IPS DF 6.9 (cell line): Measurements from ENCODE around the gene PLRG1.

Experiments
- DNase-seq: peaks from one replicate; pipeline ENCODE4 v3.0.0-alpha.2; 2013; ENCODE audit warnings: low read depth, low spot score
- H3K27ac ChIP-seq: one replicate; pipeline ENCODE4 v1.5.1; 2013; ENCODE audit warnings: low read length, control low read depth
- H3K27me3 ChIP-seq: 2 replicates; pipeline ENCODE4 v1.6.1; 2013; ENCODE audit warnings: mild to moderate bottlenecking, low read length; ENCODE audit not compliant: control insufficient read depth, insufficient read depth
- H3K36me3 ChIP-seq: 2 replicates; pipeline ENCODE4 v1.6.1; 2013; ENCODE audit warnings: low read length; ENCODE audit not compliant: control insufficient read depth, insufficient read depth
- H3K4me1 ChIP-seq: 2 replicates; pipeline ENCODE4 v1.6.1; 2013; ENCODE audit warnings: low read length; ENCODE audit not compliant: control insufficient read depth, insufficient read depth
- H3K4me3 ChIP-seq: 2 replicates; pipeline ENCODE4 v1.5.1; 2013; ENCODE audit warnings: mild to moderate bottlenecking, low read length
- H3K9me3 ChIP-seq: 2 replicates; pipeline ENCODE4 v1.6.1; 2013; ENCODE audit warnings: low read length, inconsistent platforms; ENCODE audit not compliant: control insufficient read depth, insufficient read depth
- WGBS: extraction: QIAGEN DNeasy Blood & Tissue Kit; methylation state at CpG from one replicate; pipeline ENCODE4 v1.1.7; 2013; ENCODE audit warnings: mixed read lengths, missing lambda C conversion rate; ENCODE audit not compliant: insufficient read length, insufficient coverage; 5-methylcytosine and 5-hydroxymethylcytosine counted together

Gene PLRG1

DNA sequence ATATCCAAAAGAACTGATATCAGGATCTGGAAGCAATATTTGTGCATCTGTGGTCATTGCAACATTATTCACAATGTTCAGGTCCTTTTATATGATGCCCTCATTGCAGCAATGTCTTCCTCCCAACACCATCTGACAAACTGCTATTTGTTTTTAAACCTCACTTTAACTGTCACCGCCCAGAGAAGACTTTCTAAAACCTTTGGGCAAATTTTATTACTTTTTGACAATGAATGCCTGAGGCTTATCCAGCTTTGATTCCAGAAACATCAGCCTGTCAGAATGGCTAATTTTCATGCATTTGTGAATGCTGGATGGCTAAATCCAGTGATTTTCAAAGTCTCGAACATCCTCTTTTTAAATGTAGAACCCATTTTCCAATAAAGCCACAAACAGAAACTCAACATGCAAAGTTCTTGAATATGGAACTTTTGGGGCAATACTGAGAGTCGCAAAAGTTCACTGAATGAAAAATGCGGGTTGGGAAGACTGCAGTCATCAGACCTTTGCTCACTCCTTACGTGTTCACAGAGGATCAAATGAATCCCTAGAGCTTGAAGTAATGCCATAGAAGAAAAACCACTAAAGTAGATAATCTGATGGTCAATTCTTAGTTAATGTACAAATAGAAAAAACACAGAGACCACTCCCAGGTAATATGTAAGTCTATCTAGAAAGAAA is 23.1 kb upstream of the PLRG1 start:
- no peak overlapping the region for H3K27ac ChIP-seq
- no peaks in the 10 kb centered on the region for H3K4me1 ChIP-seq
- H3K27me3 ChIP-seq: no peaks in the 10 kb centered on the region
- H3K36me3 ChIP-seq: no peaks in the 10 kb centered on the region
- WGBS: no CpG with 5 or more reads among the region's 5 CpGs
- H3K9me3 ChIP-seq: no peaks in the 10 kb centered on the region
- no peak overlapping the region for H3K4me3 ChIP-seq
- DNase-seq: no peak

DNA sequence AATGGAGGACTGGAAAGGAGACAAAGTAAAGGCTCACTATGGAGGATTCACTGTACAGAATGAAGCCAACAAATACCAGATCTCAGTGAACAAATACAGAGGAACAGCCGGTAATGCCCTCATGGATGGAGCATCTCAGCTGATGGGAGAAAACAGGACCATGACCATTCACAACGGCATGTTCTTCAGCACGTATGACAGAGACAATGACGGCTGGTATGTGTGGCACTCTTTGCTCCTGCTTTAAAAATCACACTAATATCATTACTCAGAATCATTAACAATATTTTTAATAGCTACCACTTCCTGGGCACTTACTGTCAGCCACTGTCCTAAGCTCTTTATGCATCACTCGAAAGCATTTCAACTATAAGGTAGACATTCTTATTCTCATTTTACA is 19.4 kb upstream of the PLRG1 start:
- no peak overlapping the region for H3K4me3 ChIP-seq
- no CpG with 5 or more reads among the region's 5 CpGs for WGBS
- H3K4me1 ChIP-seq: no peaks in the 10 kb centered on the region
- H3K27ac ChIP-seq: no peak overlapping the region
- H3K36me3 ChIP-seq: no peaks in the 10 kb centered on the region
- no peaks in the 10 kb centered on the region for H3K9me3 ChIP-seq
- DNase-seq: no peak
- H3K27me3 ChIP-seq: no peaks in the 10 kb centered on the region

DNA sequence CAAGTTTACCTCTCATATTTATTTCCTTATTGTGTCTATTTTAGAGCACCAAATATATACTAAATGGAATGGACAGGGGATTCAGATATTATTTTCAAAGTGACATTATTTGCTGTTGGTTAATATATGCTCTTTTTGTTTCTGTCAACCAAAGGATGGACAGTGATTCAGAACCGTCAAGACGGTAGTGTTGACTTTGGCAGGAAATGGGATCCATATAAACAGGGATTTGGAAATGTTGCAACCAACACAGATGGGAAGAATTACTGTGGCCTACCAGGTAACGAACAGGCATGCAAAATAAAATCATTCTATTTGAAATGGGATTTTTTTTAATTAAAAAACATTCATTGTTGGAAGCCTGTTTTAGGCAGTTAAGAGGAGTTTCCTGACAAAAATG is 18.8 kb upstream of the PLRG1 start:
- H3K36me3 ChIP-seq: no peaks in the 10 kb centered on the region
- H3K4me1 ChIP-seq: no peaks in the 10 kb centered on the region
- no peak overlapping the region for H3K27ac ChIP-seq
- no CpG with 5 or more reads among the region's 3 CpGs for WGBS
- no peak overlapping the region for H3K4me3 ChIP-seq
- no peaks in the 10 kb centered on the region for H3K9me3 ChIP-seq
- no peak for DNase-seq
- no peaks in the 10 kb centered on the region for H3K27me3 ChIP-seq

DNA sequence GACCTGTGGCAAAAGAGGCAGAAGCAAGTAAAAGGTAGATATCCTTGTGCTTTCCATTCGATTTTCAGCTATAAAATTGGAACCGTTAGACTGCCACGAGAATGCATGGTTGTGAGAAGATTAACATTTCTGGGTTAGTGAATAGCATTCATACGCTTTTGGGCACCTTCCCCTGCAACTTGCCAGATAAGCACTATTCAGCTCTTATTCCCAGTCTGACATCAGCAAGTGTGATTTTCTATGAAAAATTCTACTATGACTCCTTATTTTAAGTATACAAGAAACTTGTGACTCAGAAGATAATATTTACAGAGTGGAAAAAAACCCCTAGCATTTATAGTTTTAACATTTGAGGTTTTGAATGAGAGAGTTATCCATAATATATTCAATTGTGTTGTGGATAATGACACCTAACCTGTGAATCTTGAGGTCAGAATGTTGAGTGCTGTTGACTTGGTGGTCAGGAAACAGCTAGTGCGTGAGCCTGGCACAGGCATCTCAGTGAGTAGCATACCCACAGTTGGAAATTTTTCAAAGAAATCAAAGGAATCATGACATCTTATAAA is 16.5 kb upstream of the PLRG1 start:
- no CpG with 5 or more reads among the region's 5 CpGs for WGBS
- Histone ChIP-seq H3K4me1 (no peaks in the 10 kb centered on the region), H3K36me3 (no peaks in the 10 kb centered on the region)

DNA sequence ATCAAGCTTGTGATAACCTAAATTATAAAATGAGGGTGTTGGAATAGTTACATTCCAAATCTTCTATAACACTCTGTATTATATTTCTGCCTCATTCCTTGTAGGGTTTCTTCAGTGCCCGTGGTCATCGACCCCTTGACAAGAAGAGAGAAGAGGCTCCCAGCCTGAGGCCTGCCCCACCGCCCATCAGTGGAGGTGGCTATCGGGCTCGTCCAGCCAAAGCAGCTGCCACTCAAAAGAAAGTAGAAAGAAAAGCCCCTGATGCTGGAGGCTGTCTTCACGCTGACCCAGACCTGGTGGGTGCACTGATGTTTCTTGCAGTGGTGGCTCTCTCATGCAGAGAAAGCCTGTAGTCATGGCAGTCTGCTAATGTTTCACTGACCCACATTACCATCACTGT is 15.5 kb upstream of the PLRG1 start:
- Histone ChIP-seq H3K4me3 (no peak overlapping the region), H3K9me3 (no peaks in the 10 kb centered on the region), H3K27ac (no peak overlapping the region), H3K4me1 (no peaks in the 10 kb centered on the region), H3K36me3 (no peaks in the 10 kb centered on the region), H3K27me3 (no peaks in the 10 kb centered on the region)
- WGBS: no CpG with 5 or more reads among the region's 6 CpGs
- no peak for DNase-seq

More for the DNA sequence above, 16.5 kb upstream of the PLRG1 start:
- H3K27me3 ChIP-seq: no peaks in the 10 kb centered on the region
- H3K9me3 ChIP-seq: no peaks in the 10 kb centered on the region
- no peak overlapping the region for H3K27ac ChIP-seq
- no peak for DNase-seq
- H3K4me3 ChIP-seq: no peak overlapping the region

DNA sequence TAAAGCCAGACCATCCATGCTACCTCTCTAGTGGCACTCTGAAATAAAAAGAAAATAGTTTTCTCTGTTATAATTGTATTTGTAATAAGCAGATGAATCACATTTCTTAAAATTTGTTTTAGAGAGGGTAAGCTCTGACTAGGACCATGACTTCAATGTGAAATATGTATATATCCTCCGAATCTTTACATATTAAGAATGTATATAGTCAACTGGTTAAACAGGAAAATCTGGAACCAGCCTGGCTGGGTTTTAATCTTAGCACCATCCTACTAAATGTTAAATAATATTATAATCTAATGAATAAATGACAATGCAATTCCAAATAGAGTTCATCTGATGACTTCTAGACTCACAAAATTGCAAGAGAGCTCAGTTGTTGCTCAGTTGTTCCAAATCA is 14.1 kb upstream of the PLRG1 start:
- Histone ChIP-seq H3K36me3 (no peaks in the 10 kb centered on the region), H3K27me3 (no peaks in the 10 kb centered on the region), H3K27ac (no peak overlapping the region), H3K9me3 (no peaks in the 10 kb centered on the region), H3K4me3 (no peak overlapping the region), H3K4me1 (no peaks in the 10 kb centered on the region)
- no peak for DNase-seq
- WGBS: no CpG with 5 or more reads among the region's 1 CpG

DNA sequence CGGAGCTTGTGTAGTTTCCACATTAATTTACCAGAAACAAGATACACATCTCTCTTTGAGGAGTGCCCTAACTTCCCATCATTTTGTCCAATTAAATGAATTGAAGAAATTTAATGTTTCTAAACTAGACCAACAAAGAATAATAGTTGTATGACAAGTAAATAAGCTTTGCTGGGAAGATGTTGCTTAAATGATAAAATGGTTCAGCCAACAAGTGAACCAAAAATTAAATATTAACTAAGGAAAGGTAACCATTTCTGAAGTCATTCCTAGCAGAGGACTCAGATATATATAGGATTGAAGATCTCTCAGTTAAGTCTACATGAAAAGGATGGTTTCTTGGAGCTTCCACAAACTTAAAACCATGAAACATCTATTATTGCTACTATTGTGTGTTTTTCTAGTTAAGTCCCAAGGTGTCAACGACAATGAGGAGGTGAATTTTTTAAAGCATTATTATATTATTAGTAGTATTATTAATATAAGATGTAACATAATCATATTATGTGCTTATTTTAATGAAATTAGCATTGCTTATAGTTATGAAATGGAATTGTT is 12.6 kb upstream of the PLRG1 start, which contains the start of gene FGB:
TSS of gene FGB (plus strand) at position 315 of the 558 bp plus-strand sequence. CDS start at position 323, 8 bp downstream.
- Histone ChIP-seq H3K4me1 (no peaks in the 10 kb centered on the region), H3K4me3 (no peak within 1 kb of the TSS)
- no CpG with 5 or more reads among the region's 2 CpGs for WGBS

DNA sequence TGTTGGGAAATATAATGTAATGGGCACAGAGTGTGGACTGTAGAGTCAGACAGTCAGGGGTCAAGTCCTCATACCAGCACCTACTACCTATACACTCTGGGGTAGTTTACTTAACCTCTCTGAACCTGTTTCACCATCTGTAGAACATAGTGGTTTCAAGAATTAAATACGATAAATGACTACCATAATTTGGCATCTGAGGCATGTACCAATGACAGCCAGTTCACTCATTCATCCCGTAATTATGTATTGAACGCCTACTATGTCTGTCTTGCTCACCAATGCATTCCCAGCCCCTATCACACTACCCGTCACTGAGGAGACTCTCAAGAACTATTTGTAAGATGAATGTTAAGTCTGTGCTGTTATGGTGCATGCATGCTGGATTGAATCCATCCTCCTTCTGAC is 10.6 kb upstream of the PLRG1 start:
- no peaks in the 10 kb centered on the region for H3K27me3 ChIP-seq
- H3K4me1 ChIP-seq: no peaks in the 10 kb centered on the region
- no peaks in the 10 kb centered on the region for H3K9me3 ChIP-seq
- WGBS: no CpG with 5 or more reads among the region's 4 CpGs
- no peak overlapping the region for H3K4me3 ChIP-seq
- no peak overlapping the region for H3K27ac ChIP-seq
- no peaks in the 10 kb centered on the region for H3K36me3 ChIP-seq
- DNase-seq: no peak

More for the DNA sequence above, 12.6 kb upstream of the PLRG1 start, which contains the start of gene FGB:
- H3K36me3 ChIP-seq: no peaks in the 10 kb centered on the region
- H3K27ac ChIP-seq: no peak within 1 kb of the TSS
- H3K27me3 ChIP-seq: no peaks in the 10 kb centered on the region
- no peaks in the 10 kb centered on the region for H3K9me3 ChIP-seq
- no peak for DNase-seq

DNA sequence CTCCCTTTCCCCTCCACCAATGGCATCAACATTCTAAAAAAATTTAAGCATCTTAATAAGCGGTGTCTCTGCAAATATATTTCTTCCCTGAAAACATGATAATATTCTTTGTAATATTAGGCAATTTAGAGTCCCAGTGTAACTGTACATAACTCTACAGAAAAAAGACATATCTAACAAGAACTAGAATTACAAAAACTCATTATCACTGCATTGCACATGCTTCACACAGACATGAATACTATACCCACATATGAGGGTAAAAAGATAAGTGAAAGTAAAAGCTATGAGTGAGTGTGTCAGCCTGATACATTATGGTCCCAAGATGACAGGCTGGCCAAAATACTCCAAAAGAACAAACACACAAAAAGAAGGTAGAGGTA is 10.2 kb upstream of the PLRG1 start:
- Histone ChIP-seq H3K27ac (no peak overlapping the region), H3K4me1 (no peaks in the 10 kb centered on the region), H3K4me3 (no peak overlapping the region), H3K9me3 (no peaks in the 10 kb centered on the region), H3K27me3 (no peaks in the 10 kb centered on the region), H3K36me3 (no peaks in the 10 kb centered on the region)
- no peak for DNase-seq
- no CpG with 5 or more reads among the region's 1 CpG for WGBS

DNA sequence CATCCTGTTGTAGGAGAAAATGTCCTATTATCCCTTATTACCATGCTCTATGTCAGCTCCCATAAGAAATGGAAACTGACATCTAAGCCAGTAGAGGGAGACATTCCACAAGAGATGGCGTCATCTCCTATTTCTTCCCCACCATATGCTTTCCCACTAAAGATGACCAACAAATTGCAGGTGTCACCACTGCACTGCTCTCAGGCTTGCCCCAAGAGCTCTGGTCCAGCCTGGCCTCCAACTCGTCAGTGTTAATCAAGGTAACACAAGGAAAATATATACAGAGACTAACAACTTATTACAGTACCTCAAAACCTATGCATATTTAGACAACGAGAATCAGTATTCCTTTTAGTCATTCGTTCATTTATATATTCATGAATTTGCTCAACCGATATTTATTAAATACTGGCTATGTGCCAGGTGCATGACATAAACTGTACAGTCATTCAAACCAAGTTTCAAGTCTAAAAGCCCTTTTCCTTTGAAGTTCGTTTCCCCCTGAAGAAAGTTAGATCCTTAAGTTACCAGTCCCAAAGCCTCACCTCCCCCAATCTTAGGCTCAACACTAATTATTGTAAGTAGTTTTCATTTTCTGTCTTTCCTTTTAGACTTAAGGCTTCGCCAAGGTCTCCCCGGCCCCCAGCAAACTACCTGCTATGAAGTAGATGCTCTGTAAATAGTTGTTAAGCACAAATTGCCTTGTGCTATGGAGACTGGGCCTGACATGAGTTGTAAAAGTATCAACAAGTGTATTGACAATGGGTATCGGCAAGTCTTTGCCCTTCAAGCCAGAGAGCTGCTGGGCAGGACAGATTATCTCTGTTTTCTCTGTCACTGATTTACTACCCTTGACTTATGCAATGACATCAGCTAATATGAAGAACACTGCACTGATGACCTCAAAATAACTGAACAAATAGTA is 9.6 kb upstream of the PLRG1 start:
- Histone ChIP-seq H3K27ac (no peak overlapping the region), H3K9me3 (no peaks in the 10 kb centered on the region), H3K4me1 (no peaks in the 10 kb centered on the region), H3K27me3 (no peaks in the 10 kb centered on the region), H3K4me3 (no peak overlapping the region), H3K36me3 (no peaks in the 10 kb centered on the region)
- WGBS: no CpG with 5 or more reads among the region's 9 CpGs
- peak; percentile 33 for DNase-seq
